ENCODE data around the gene BBS4. TPM values are rescaled to one million over a fixed set of nuclear protein-coding genes. Genes with fewer than 3 reads are reported as not detected.
"Not testable (repeated sequence)": the region's sequence is repeated elsewhere in the genome, so short reads cannot be mapped to it uniquely, and the experiment has no call there.

The BBS4 gene
- total and polyA plus RNA-seq, 2 donors (not counting 1 experiment from before 2014, with no cell fraction given), result 13.3 to 34.9 TPM

DNA sequence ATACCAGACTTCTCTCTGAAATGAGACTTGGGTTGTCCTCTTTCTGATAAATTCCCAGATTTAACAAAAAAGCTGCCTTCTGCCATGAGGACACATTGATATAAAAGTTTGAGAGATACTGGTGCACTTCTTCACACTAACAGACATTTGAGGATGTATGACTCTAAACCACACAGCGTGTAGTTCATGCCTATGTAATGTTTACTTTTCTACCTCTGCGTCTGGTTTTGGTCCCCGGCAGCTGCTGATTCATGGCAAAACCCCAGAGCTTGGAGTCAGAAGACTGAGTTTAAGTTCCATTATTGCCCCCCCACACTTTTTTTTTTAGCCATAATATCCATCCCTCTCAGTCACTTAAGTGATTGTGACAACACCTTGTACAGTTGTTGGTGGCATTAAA lies 30.0 kb upstream of the BBS4 start:
- H3K27me3 Mint-ChIP-seq; POLR2A ChIA-PET; DNase-seq; H3K27ac Mint-ChIP-seq; intact Hi-C loops (cut with micrococcal nuclease); H2AFZ ChIP-seq (ENCODE audit: insufficient read depth, low read depth, low read length, poor library complexity, severe bottlenecking); H3K4me1 Mint-ChIP-seq; H3K4me3 ChIP-seq (ENCODE audit: control extremely low read depth in 1 of 5, extremely low read depth in 1 of 5, insufficient read depth in 1 of 5, low read depth in 2 of 5, low read length in 4 of 5); H3K9me3 Mint-ChIP-seq (ENCODE audit: insufficient read depth); H3K27ac ChIP-seq (ENCODE audit: low read length in 2 of 2); CTCF ChIA-PET; ATAC-seq (ENCODE audit: low read depth); H3K4me1 ChIP-seq (ENCODE audit: control insufficient read depth in 2 of 2, insufficient read depth in 2 of 2, low read length in 2 of 2); H3K27me3 ChIP-seq (replicated peaks in 1 of 4; ENCODE audit: control extremely low read depth in 1 of 4, control insufficient read depth in 3 of 4, insufficient read depth in 4 of 4, low read length in 3 of 4); H3K4me2 ChIP-seq (replicated peaks; ENCODE audit: low read depth, low read length, poor library complexity, severe bottlenecking); H3K79me2 ChIP-seq (ENCODE audit: control insufficient read depth, insufficient read depth, low read length); H3K9me3 ChIP-seq (ENCODE audit: control extremely low read depth in 1 of 3, control insufficient read depth in 2 of 3, insufficient read depth in 1 of 3, low read length in 2 of 3); H3K36me3 ChIP-seq (replicated peaks in 1 of 2; ENCODE audit: control extremely low read depth in 1 of 2, control insufficient read depth in 1 of 2, extremely low read depth in 1 of 2, insufficient read depth in 2 of 2, low read length in 1 of 2); H3K9ac ChIP-seq (ENCODE audit: low read length); H4K20me1 ChIP-seq (ENCODE audit: control insufficient read depth, insufficient read depth, low read length, poor library complexity, severe bottlenecking); H3K4me3 Mint-ChIP-seq: not testable (repeated sequence)
- WGBS (ENCODE audit: insufficient coverage), result no CpG with 5 or more reads among the region's 3 CpGs

- H3K4me3 Mint-ChIP-seq; CTCF ChIA-PET; H3K27me3 Mint-ChIP-seq; DNase-seq; H3K27me3 ChIP-seq (replicated peaks in 1 of 4; ENCODE audit: control extremely low read depth in 1 of 4, control insufficient read depth in 3 of 4, insufficient read depth in 4 of 4, low read length in 3 of 4); H3K27ac Mint-ChIP-seq; H3K4me3 ChIP-seq (ENCODE audit: control extremely low read depth in 1 of 5, extremely low read depth in 1 of 5, insufficient read depth in 1 of 5, low read depth in 2 of 5, low read length in 4 of 5); H2AFZ ChIP-seq (ENCODE audit: insufficient read depth, low read depth, low read length, poor library complexity, severe bottlenecking); POLR2A ChIA-PET; H3K4me1 Mint-ChIP-seq; H3K27ac ChIP-seq (ENCODE audit: low read length in 2 of 2); H3K4me2 ChIP-seq (replicated peaks; ENCODE audit: low read depth, low read length, poor library complexity, severe bottlenecking); H3K9me3 Mint-ChIP-seq (ENCODE audit: insufficient read depth); ATAC-seq (ENCODE audit: low read depth); H4K20me1 ChIP-seq (ENCODE audit: control insufficient read depth, insufficient read depth, low read length, poor library complexity, severe bottlenecking); H3K36me3 ChIP-seq (replicated peaks in 1 of 2; ENCODE audit: control extremely low read depth in 1 of 2, control insufficient read depth in 1 of 2, extremely low read depth in 1 of 2, insufficient read depth in 2 of 2, low read length in 1 of 2); H3K9ac ChIP-seq (ENCODE audit: low read length); H3K9me3 ChIP-seq (ENCODE audit: control extremely low read depth in 1 of 3, control insufficient read depth in 2 of 3, insufficient read depth in 1 of 3, low read length in 2 of 3); intact Hi-C loops (cut with micrococcal nuclease); H3K79me2 ChIP-seq (ENCODE audit: control insufficient read depth, insufficient read depth, low read length); H3K4me1 ChIP-seq (ENCODE audit: control insufficient read depth in 2 of 2, insufficient read depth in 2 of 2, low read length in 2 of 2): not testable (repeated sequence)
- no CpG with 5 or more reads among the region's 10 CpGs for WGBS (ENCODE audit: insufficient coverage)
Observed at GRCh38 chr15:72661081-72661480, 24.9 kb upstream of the BBS4 start.

DNA sequence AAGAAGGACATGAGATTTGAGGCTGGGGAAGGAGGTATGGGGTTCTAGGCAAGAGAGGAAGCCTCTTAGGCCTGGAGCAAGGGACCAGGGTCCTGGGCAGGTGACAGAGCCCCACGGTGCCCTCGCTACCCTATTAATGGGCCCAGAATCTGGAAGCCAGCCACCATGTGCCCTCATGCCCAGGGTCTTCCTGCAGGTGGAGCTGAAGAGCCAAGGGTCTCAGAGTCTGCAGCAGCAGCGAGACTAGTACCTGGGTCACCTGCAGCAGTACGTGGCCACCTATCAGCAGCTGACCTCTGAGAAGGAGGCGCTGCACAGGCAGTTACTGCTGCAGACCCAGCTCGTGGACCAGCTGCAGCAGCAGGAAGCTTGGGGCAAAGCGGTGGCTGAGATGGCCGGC lies 22.1 kb upstream of the BBS4 start:
- ATAC-seq (ENCODE audit: low read depth); CTCF ChIA-PET; H3K27ac ChIP-seq (ENCODE audit: low read length in 2 of 2); DNase-seq; H3K9ac ChIP-seq (ENCODE audit: low read length); H3K4me2 ChIP-seq (replicated peaks; ENCODE audit: low read depth, low read length, poor library complexity, severe bottlenecking); intact Hi-C loops (cut with micrococcal nuclease); H3K27me3 Mint-ChIP-seq; H3K9me3 ChIP-seq (ENCODE audit: control extremely low read depth in 1 of 3, control insufficient read depth in 2 of 3, insufficient read depth in 1 of 3, low read length in 2 of 3); H3K27ac Mint-ChIP-seq; H3K4me1 ChIP-seq (ENCODE audit: control insufficient read depth in 2 of 2, insufficient read depth in 2 of 2, low read length in 2 of 2); H3K4me1 Mint-ChIP-seq; H3K27me3 ChIP-seq (replicated peaks in 1 of 4; ENCODE audit: control extremely low read depth in 1 of 4, control insufficient read depth in 3 of 4, insufficient read depth in 4 of 4, low read length in 3 of 4); POLR2A ChIA-PET; H4K20me1 ChIP-seq (ENCODE audit: control insufficient read depth, insufficient read depth, low read length, poor library complexity, severe bottlenecking); H3K4me3 ChIP-seq (ENCODE audit: control extremely low read depth in 1 of 5, extremely low read depth in 1 of 5, insufficient read depth in 1 of 5, low read depth in 2 of 5, low read length in 4 of 5); H3K9me3 Mint-ChIP-seq (ENCODE audit: insufficient read depth); H3K79me2 ChIP-seq (ENCODE audit: control insufficient read depth, insufficient read depth, low read length); H3K4me3 Mint-ChIP-seq; H2AFZ ChIP-seq (ENCODE audit: insufficient read depth, low read depth, low read length, poor library complexity, severe bottlenecking); H3K36me3 ChIP-seq (replicated peaks in 1 of 2; ENCODE audit: control extremely low read depth in 1 of 2, control insufficient read depth in 1 of 2, extremely low read depth in 1 of 2, insufficient read depth in 2 of 2, low read length in 1 of 2): not testable (repeated sequence)
- WGBS (ENCODE audit: insufficient coverage), result no CpG with 5 or more reads among the region's 8 CpGs

DNA sequence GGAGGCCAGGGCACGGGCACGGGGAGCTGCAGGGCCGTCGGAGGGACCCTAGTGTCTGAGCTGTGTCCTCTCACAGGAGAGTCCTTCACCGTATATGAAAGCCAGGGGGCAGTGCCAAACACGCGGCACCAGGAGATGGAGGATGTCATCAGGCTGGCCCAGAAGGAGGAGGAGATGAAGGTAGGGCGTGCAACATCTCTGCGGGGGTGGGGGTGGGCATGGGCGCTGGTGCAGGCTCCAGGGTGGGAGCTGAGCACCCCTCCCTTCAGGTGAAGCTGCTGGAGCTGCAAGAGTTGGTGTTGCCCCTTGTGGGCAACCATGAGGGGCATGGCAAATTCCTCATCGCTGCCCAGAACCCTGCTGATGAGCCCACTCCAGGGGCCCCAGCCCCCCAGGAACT lies 20.3 kb upstream of the BBS4 start:
- H3K27ac ChIP-seq (ENCODE audit: low read length in 2 of 2); H3K4me1 Mint-ChIP-seq; H3K9me3 ChIP-seq (ENCODE audit: control extremely low read depth in 1 of 3, control insufficient read depth in 2 of 3, insufficient read depth in 1 of 3, low read length in 2 of 3); CTCF ChIA-PET; ATAC-seq (ENCODE audit: low read depth); H3K4me3 ChIP-seq (ENCODE audit: control extremely low read depth in 1 of 5, extremely low read depth in 1 of 5, insufficient read depth in 1 of 5, low read depth in 2 of 5, low read length in 4 of 5); H3K79me2 ChIP-seq (ENCODE audit: control insufficient read depth, insufficient read depth, low read length); intact Hi-C loops (cut with micrococcal nuclease); H3K9me3 Mint-ChIP-seq (ENCODE audit: insufficient read depth); H3K9ac ChIP-seq (ENCODE audit: low read length); POLR2A ChIA-PET; H2AFZ ChIP-seq (ENCODE audit: insufficient read depth, low read depth, low read length, poor library complexity, severe bottlenecking); H3K27me3 Mint-ChIP-seq; H3K4me1 ChIP-seq (ENCODE audit: control insufficient read depth in 2 of 2, insufficient read depth in 2 of 2, low read length in 2 of 2); H3K27ac Mint-ChIP-seq; H3K27me3 ChIP-seq (replicated peaks in 1 of 4; ENCODE audit: control extremely low read depth in 1 of 4, control insufficient read depth in 3 of 4, insufficient read depth in 4 of 4, low read length in 3 of 4); H3K4me2 ChIP-seq (replicated peaks; ENCODE audit: low read depth, low read length, poor library complexity, severe bottlenecking); DNase-seq; H3K36me3 ChIP-seq (replicated peaks in 1 of 2; ENCODE audit: control extremely low read depth in 1 of 2, control insufficient read depth in 1 of 2, extremely low read depth in 1 of 2, insufficient read depth in 2 of 2, low read length in 1 of 2); H4K20me1 ChIP-seq (ENCODE audit: control insufficient read depth, insufficient read depth, low read length, poor library complexity, severe bottlenecking); H3K4me3 Mint-ChIP-seq: not testable (repeated sequence)
- 100% methylated on average over 2 of the region's 11 CpGs for WGBS (ENCODE audit: insufficient coverage)
